NCI-H510A (cell line): ENCODE data around the gene NMUR1.
"Not testable (repeated sequence)": the region's sequence is repeated elsewhere in the genome, so short reads cannot be mapped to it uniquely, and the experiment has no call there.

ENCODE experiments used
- DNase-seq: peaks from one replicate; lab custom pipeline; 2025; lab: John Stamatoyannopoulos, UW

NMUR1 gene

GRCh38 chr2:231530099-231531011, at the start of gene NMUR1:
TSS of gene NMUR1 (minus strand) at chr2:231530445. CDS start at chr2:231530361, 84 bp downstream.
- peak; percentile 46 for DNase-seq

- no peak for DNase-seq
Measured at GRCh38 chr2:231579560-231579959, 49.3 kb upstream of the NMUR1 start.

GRCh38 chr2:231578655-231579054, 48.4 kb upstream of the NMUR1 start:
- not testable (repeated sequence) for DNase-seq

- DNase-seq = no peak
Measured at GRCh38 chr2:231576465-231576864, 46.2 kb upstream of the NMUR1 start.

GRCh38 chr2:231575612-231576256, 45.5 kb upstream of the NMUR1 start:
- DNase-seq = no peak

- DNase-seq = no peak
Measured at GRCh38 chr2:231573698-231574421, 43.6 kb upstream of the NMUR1 start.

GRCh38 chr2:231573096-231573495, 42.9 kb upstream of the NMUR1 start:
- DNase-seq = no peak

- DNase-seq = no peak
Measured at GRCh38 chr2:231571661-231572191, 41.5 kb upstream of the NMUR1 start.

- not testable (repeated sequence) for DNase-seq
Measured at GRCh38 chr2:231570915-231571314, 40.7 kb upstream of the NMUR1 start.

GRCh38 chr2:231568785-231569435, 38.7 kb upstream of the NMUR1 start:
- DNase-seq = no peak

- DNase-seq = no peak
Measured at GRCh38 chr2:231568098-231568784, 38.0 kb upstream of the NMUR1 start.

GRCh38 chr2:231567159-231567558, 36.9 kb upstream of the NMUR1 start:
- DNase-seq = no peak

- DNase-seq = no peak
Measured at GRCh38 chr2:231565887-231566594, 35.8 kb upstream of the NMUR1 start.

- peak; percentile 58 for DNase-seq
Measured at GRCh38 chr2:231563378-231563961, 33.2 kb upstream of the NMUR1 start.

GRCh38 chr2:231557571-231558217, 27.4 kb upstream of the NMUR1 start:
- DNase-seq = peak; percentile 50

GRCh38 chr2:231556981-231557380, 26.7 kb upstream of the NMUR1 start:
- no peak for DNase-seq

GRCh38 chr2:231556496-231556895, 26.3 kb upstream of the NMUR1 start:
- not testable (repeated sequence) for DNase-seq

GRCh38 chr2:231554748-231555545, 24.7 kb upstream of the NMUR1 start:
- DNase-seq = no peak

GRCh38 chr2:231554327-231554726, 24.1 kb upstream of the NMUR1 start:
- no peak for DNase-seq
